ENCODE measurements around the gene SH3BP2.

Gene SH3BP2

GRCh38 chr4:2822461-2823300 is 29.8 kb downstream of the SH3BP2 start:
- no peak for DNase-seq

DNA sequence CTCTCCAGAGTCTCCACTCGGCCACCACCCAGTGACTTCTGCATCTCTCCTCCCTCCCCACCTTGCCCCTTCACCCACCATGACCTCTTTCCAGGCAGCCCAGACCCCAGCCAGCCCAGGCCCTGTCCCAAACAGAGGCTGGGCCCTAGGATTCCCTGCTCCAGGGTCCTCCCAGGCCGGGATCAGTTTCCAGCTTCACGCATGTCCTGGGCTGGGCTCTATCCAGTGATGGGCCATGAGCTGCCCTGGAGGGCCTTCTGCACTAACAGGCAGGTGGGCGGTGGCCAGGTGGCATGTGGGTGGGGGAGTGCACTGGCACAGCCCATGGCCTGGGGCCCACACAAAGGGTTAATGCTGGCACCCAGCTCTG is 30.4 kb downstream of the SH3BP2 start:
- DNase-seq, result no peak

GRCh38 chr4:2823671-2824328 is 30.9 kb downstream of the SH3BP2 start:
- DNase-seq, result no peak

DNA sequence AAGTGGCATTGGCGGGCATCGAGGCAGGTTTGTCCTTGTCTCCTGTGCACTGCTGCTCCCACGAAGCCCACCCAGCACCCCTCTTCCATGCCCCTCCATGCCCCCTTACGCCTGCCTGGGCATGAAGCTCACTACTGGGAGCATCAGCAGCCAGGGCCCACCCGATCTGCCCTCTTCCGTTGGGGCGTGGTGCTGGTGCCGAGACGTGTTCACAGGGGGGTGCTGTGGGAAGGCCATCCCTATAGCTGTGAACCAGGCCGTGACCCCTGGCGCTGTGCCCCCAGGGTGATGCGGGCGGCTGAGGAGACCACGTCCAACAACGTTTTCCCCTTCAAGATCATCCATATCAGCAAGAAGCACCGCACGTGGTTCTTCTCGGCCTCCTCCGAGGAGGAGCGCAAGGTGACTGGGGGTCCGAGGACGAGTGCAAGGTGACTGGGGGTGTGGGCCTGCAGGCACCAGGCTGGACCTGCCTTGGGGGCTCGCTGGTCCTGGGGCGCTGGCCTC is 31.5 kb downstream of the SH3BP2 start:
- no peak for DNase-seq

- no peak for DNase-seq
These were observed 32.0 kb downstream of the SH3BP2 start for GRCh38 chr4:2824836-2825381.

DNA sequence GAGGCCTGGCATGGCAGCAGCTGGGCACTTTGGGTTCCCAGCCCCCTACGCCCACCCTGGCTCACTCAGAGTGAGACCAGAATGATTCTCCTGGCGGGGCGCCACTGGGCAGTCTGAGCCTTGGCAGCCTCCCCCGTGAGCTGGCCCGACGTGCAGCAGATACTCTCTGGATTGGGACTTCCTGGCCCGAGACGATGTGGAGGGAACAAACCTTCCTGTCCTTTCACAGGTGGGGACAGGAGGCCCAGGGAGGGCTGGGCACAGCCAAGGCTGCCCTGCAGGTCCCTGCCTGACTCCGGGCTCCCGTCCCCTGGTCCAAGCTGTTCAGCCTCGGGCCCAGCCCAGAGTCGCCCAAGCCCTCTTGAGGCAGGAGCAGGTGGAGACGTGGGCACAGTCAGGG is 32.9 kb downstream of the SH3BP2 start:
- DNase-seq, result no peak

DNA sequence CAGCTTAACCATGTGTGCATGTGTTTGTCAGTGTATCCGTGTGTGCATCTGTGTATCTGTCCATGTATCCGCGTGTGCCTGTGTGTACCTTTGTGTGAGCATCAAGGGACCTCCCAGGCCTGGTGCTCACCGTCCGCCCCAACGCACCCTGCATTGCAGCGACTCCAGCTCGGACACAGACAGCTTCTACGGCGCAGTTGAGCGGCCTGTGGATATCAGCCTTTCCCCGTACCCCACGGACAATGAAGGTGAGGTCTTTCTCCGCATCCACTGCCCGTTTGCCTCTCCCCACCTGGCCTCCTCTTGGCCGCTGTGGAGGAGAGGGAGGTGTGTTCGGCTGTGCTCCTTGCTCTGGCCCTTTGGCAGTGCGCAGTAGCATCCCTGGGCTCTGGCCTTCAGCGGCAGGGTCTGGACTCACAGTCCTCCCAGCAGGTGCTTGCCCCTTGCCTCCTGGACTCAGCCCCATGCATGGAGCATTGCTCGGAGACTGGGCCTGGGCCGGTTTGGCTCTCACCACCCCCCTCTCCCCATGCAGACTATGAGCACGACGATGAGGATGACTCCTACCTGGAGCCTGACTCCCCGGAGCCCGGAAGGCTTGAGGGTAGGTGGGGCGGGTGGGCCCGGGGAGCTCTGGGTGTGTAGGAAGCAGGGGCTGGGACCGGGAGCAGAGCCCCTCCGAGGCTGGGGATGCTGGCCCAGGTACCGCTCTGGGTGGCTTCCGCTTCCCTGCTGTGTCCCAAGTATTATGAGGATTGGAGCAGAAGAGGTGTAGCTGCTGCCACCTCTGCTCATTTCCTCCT is 34.4 kb downstream of the SH3BP2 start:
- no peak for DNase-seq

GRCh38 chr4:2827874-2828751 is 35.2 kb downstream of the SH3BP2 start:
- DNase-seq, result no peak

DNA sequence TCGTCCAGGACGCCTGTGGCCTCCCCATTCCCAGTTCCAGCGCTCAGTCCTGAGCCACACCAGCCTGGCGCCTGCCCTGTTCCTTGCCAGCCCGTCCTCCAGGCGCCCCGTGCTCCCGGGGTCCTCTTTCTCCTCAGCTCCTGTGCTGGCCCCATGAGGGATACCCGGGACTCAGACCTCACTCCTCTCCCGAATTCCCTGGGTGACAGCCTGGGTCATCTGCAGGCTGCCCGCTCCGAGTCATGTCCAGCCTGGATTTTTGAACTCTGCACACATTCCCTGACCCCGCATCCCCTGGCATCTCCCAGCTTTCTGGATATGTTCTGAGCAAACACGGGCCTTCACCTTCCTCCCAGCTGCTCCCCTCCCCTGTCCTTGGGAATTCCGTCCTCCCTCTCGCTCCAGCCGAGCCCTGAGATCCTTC is 35.9 kb downstream of the SH3BP2 start:
- DNase-seq, result no peak

- DNase-seq, result no peak
These were observed 36.5 kb downstream of the SH3BP2 start for GRCh38 chr4:2829321-2829932.

- DNase-seq, result no peak
These were observed 37.1 kb downstream of the SH3BP2 start for GRCh38 chr4:2829933-2830451.

DNA sequence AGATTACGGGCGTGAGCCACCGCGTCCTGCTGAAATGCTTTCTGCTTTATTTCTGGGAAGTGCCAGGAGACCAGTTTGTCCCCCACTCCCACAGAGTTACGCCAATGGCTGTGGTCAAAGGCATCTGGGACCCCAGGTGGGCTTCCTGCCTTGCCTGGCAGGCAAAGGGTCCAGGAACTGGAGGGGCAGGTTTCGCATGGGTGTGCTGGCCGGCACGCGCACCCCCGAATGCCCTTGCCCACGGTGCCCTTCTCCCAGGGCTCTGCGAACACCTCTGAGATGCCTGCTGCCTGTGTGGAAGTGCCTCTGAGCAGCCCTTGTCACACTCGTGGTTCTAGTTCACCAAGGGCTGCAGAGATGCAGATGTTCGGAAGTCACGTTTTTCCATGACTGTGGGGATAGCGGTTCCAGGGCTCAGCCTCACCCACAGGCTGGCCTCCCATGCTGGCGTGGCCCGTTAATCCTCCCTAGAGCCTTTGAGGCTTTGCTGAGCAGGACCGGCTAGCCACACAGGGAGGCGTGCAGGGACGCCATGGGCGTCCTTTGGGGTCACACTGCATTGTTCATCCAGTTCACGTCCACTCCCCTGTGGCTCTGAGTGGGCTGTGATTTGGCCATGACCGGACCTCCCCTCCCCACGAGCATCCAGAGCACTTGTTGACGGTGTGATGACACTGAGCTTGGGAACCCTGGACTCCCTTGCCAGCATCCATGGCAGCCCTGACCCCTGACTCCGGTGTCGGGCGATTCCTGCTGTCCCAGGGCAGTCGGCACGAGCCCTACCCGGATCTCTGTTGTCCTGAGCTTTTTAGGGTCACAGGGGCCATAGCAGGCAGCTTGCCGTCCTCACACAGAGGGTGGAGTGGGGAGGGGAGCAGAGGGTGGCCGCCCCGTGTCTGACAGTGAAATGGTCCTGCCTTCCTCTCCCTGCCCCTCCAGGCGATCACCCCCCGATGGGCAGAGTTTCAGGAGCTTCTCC is 38.0 kb downstream of the SH3BP2 start:
- no peak for DNase-seq

DNA sequence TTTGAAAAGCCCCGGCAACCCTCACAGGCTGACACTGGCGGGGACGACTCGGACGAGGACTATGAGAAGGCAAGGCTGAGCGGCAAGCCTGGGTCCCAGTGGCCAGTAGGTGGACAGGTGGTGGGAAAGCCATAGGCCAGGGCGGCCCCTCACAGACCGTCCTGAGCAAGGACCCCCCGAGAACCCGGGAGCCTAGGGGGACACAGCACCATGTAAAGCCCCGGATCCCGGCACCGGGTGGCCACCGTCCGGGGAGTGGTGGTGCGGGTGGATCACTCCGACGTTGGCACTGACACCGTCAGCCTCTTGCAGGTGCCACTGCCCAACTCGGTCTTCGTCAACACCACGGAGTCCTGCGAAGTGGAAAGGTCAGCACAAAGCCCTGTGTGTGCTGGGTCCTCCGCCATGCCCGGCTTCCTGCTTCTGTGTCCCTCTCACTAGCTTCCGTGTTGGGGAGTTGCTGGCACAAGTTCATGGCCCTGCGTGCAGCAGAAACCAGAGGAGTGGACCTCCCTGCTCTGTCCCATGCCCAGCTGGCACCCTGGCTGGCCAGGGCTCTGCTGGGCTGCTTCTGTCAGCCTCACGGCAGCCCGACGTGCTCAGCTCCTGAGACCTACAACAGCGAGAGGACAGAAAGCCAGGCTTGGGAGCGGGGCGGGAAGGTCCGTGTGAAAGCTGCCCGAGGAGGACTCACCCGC is 38.9 kb downstream of the SH3BP2 start:
- no peak for DNase-seq

DNA sequence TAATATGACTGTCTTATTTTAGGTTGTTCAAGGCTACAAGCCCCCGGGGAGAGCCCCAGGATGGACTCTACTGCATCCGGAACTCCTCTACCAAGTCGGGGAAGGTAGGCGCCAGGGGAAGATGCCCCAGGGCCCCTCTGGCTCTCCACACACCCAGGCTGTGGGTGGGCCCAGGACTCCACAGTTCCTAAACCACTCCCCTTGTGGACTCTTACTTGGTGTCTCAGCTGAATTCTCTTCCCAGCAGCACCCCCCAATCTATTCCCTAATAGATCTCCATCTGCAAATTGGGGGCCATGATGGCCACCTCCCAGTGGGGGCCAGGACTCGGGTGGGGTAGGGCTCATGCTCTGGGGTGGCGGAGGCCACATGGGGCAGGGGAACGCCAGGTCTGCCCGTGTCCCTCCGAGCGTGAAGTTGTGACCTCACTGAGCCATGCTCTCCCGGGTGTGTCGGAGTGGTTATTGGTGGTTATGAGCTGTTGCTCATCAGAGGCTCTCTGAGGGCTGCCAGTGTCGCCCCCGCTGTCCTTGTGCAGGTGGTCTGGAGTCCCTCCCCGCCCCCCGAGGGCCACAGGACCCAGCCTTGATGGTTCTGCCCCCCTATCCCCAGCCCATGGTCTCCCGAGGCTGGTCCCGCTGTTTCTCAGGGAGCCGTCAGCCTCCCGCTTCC is 39.6 kb downstream of the SH3BP2 start:
- DNase-seq, result no peak

DNA sequence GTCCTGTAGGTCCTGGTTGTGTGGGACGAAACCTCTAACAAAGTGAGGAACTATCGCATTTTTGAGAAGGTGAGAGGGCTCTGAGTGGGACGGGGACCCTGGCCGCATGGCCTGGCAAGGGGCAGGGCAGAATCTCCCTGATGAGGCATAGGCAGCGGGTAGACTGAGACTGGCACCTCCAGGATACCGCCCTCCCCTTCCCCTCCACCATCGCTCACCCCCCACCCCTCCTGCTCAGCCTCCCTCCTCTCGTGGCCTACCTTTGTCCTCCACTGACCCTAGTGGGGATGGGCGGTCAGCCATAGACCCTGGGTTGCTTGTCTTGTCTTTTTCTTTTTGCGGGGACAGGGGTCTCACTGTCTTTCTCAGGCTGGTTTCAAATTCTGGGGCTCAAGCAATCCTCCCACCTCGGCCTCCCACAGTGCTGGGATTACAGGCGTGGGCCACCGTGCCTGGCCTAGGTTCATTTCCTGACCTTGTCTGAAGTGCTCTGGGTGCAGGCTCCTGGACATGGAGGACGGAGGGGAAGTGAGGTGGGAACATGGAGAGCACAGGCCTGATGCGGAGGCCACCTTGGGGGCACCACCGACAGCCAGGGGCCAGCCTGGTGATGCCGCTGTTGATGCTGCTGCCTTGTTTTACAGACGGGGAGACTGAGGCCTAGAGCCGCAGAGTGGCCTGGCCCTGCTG is 40.2 kb downstream of the SH3BP2 start:
- no peak for DNase-seq

GRCh38 chr4:2833671-2834000 is 40.8 kb downstream of the SH3BP2 start:
- no peak for DNase-seq

- DNase-seq, result no peak
These were observed 41.4 kb downstream of the SH3BP2 start for GRCh38 chr4:2834001-2834921.

Data from NCI-H345 (cell line).